GM13977 (cell line): Measurements from ENCODE around the gene RARB.

ENCODE experiments used
- DNase-seq: peaks from one replicate; pipeline ENCODE4 v3.0.0; 2012; ENCODE audit warnings: low spot score
- CTCF ChIP-seq: IDR thresholded peaks from 2 replicates; pipeline ENCODE4 v1.5.1; 2012; ENCODE audit warnings: mild to moderate bottlenecking, control low read depth; ENCODE audit not compliant: insufficient read depth; ENCODE audit errors: extremely low read depth, missing control alignments
- in situ Hi-C: fragments of 300-500 bp; cut with MboI; formaldehyde crosslinking; loops from one replicate; pipeline ENCODE4 v1.12.0; 2022; ENCODE audit warnings: low sequenced_read_pairs, low pct_unique_long_range_greater_than_20kb, mixed read lengths, inconsistent platforms; ENCODE audit not compliant: unreplicated experiment

Gene RARB

GRCh38 chr3:25493246-25493645 lies 65.2 kb downstream of the RARB start:
- TF ChIP-seq CTCF, result no peak
- DNase-seq, result no peak
- in situ Hi-C loops, result no loop called here

- in situ Hi-C loops, result no loop called here
- no peak for TF ChIP-seq CTCF
- no peak for DNase-seq
Observed at GRCh38 chr3:25493786-25494185, 65.7 kb downstream of the RARB start.

- in situ Hi-C loops, result no loop called here
Observed at GRCh38 chr3:25495304-25495703, 67.2 kb downstream of the RARB start.

GRCh38 chr3:25495726-25496253 lies 67.7 kb downstream of the RARB start:
- in situ Hi-C loops, result no loop called here
- DNase-seq, result no peak
- no peak for TF ChIP-seq CTCF

More at GRCh38 chr3:25495304-25495703, 67.2 kb downstream of the RARB start:
- no peak for TF ChIP-seq CTCF
- no peak for DNase-seq

GRCh38 chr3:25497096-25497495 lies 69.0 kb downstream of the RARB start:
- no peak for TF ChIP-seq CTCF
- in situ Hi-C loops, result no loop called here
- DNase-seq, result no peak

GRCh38 chr3:25500706-25501210 lies 72.7 kb downstream of the RARB start:
- no peak for TF ChIP-seq CTCF
- no peak for DNase-seq
- in situ Hi-C loops, result no loop called here
